Activated T-cell treated with anti-CD3 and anti-CD28 coated beads, Interleukin-2, amount 50 U/mL, for 24 hours (primary cell): ENCODE results near the gene ATP2A2.
"Not testable (repeated sequence)": the region's sequence is repeated elsewhere in the genome, so short reads cannot be mapped to it uniquely, and the experiment has no call there.

Experiments used
- DNase-seq: peaks from one replicate; pipeline ENCODE4 v3.0.0-alpha.2; 2020
- H3K27ac Mint-ChIP-seq: 2 replicates; pipeline ENCODE4 v1.8.0; 2020; ENCODE audit warnings: mild to moderate bottlenecking, mixed read lengths
- H3K27me3 Mint-ChIP-seq: 2 replicates; pipeline ENCODE4 v1.8.0; 2020; ENCODE audit warnings: mixed read lengths
- H3K36me3 Mint-ChIP-seq: 2 replicates; pipeline ENCODE4 v1.8.0; 2020; ENCODE audit warnings: low read depth, mixed read lengths
- H3K4me1 Mint-ChIP-seq: 2 replicates; pipeline ENCODE4 v1.8.0; 2020; ENCODE audit warnings: low read depth, mixed read lengths
- H3K4me3 Mint-ChIP-seq: 2 replicates; pipeline ENCODE4 v1.8.0; 2020; ENCODE audit warnings: mild to moderate bottlenecking, moderate library complexity, mixed read lengths
- H3K9me3 Mint-ChIP-seq: 2 replicates; pipeline ENCODE4 v1.8.0; 2020; ENCODE audit warnings: mixed read lengths

Gene ATP2A2

DNA sequence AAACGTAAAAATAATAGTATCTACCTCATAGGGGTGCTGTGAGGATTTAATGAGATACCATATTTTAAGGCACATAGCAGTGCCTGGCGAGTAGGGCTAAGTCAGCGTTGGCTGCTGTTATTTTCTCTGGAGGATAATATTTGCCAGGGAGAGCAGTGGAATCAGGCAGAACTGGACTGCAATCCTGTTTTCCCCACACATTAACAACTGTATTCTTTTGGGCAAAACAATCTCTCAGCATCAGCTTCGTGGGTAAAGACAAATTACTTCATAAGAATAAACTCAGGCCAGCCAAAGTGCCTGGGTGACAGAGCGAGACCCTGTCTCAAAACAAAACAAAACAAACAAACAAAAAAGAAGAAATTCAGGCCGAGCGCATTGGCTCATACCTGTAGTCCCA, 29.7 kb upstream of the ATP2A2 start:
- Mint-ChIP-seq H3K36me3 (no peaks in the 10 kb centered on the region), H3K27me3 (no peaks in the 10 kb centered on the region)
- DNase-seq: no peak

GRCh38 chr12:110252716-110253115, 28.3 kb upstream of the ATP2A2 start:
- Mint-ChIP-seq H3K9me3 (no peaks in the 10 kb centered on the region), H3K27me3 (no peaks in the 10 kb centered on the region), H3K4me1 (no peaks in the 10 kb centered on the region), H3K36me3 (no peaks in the 10 kb centered on the region), H3K27ac (no peak overlapping the region), H3K4me3 (no peak overlapping the region)
- no peak for DNase-seq

More for the DNA sequence above, 29.7 kb upstream of the ATP2A2 start:
- no peaks in the 10 kb centered on the region for H3K9me3 Mint-ChIP-seq
- H3K27ac Mint-ChIP-seq: no peak overlapping the region
- no peaks in the 10 kb centered on the region for H3K4me1 Mint-ChIP-seq
- no peak overlapping the region for H3K4me3 Mint-ChIP-seq

- Mint-ChIP-seq H3K4me3 (no peak overlapping the region), H3K36me3 (no peaks in the 10 kb centered on the region), H3K9me3 (no peaks in the 10 kb centered on the region), H3K27ac (no peak overlapping the region), H3K4me1 (no peaks in the 10 kb centered on the region), H3K27me3 (no peaks in the 10 kb centered on the region)
- DNase-seq: no peak
These were observed 27.9 kb upstream of the ATP2A2 start for GRCh38 chr12:110253176-110253575.

DNA sequence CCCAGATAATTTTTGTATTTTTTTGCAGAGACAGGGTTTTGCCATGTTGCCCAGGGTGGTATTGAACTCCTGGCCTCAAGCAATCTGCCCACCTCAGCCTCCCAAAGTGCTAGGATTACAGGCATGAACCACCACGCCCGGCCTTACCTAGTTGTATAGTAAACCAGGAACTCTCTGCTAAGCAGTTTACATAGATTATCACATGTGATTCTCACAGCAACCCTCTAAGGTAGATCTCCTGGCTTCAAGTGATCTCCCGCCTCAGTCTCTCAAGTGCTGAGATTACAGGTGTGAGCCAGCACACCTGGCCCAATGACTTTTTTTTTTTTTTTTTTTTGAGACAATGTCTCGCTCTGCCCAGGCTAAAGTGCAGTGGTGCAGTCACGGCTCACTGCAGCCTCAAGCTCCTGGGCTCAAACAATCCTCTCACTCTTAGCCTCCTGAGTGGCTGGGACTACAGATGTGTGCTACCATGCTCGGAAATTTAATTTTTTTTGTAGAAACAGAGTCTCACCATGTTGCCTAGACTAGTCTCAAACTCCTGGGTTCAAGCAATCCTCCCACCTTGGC, 26.0 kb upstream of the ATP2A2 start:
- H3K4me3 Mint-ChIP-seq: no peak overlapping the region
- H3K27ac Mint-ChIP-seq: no peak overlapping the region
- H3K36me3 Mint-ChIP-seq: no peaks in the 10 kb centered on the region
- DNase-seq: no peak
- no peaks in the 10 kb centered on the region for H3K4me1 Mint-ChIP-seq
- H3K9me3 Mint-ChIP-seq: no peaks in the 10 kb centered on the region
- H3K27me3 Mint-ChIP-seq: no peaks in the 10 kb centered on the region

GRCh38 chr12:110255890-110256456, 25.1 kb upstream of the ATP2A2 start:
- not testable (repeated sequence) for H3K4me3 Mint-ChIP-seq, H3K27ac Mint-ChIP-seq, H3K36me3 Mint-ChIP-seq, DNase-seq, H3K27me3 Mint-ChIP-seq, H3K4me1 Mint-ChIP-seq, H3K9me3 Mint-ChIP-seq

DNA sequence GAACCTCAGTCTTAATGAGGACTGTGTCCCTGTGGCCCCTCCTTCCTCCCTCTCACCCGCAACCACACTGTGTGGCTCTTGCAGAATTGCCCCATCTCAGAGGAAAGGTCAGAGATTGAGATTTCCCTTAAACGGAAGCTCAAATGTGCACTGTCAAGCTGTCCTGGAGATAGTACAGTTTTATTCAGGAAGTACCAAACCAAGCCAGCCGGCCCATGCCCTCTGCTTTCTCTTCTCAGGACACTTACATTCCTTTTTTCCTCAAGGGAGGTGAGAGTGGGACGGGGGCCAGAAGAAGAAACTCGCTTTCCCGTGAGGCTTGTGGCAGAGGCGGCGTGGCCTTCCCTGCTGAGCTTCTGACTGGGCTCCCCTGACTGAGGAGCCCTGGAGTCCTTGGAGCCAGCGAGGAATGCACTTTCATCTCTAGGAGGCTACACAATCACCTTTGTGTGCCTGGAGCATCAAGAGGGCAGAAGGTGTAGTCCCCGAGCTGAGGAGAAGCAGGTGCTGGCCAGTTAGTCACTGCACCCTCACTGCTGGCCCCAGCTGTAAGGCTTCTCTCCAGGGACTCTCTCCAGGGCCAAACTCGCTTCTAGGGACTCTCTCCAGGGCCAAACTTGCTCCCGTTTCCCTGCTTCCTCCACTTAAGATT, 24.1 kb upstream of the ATP2A2 start:
- no peaks in the 10 kb centered on the region for H3K4me1 Mint-ChIP-seq
- no peak for DNase-seq

DNA sequence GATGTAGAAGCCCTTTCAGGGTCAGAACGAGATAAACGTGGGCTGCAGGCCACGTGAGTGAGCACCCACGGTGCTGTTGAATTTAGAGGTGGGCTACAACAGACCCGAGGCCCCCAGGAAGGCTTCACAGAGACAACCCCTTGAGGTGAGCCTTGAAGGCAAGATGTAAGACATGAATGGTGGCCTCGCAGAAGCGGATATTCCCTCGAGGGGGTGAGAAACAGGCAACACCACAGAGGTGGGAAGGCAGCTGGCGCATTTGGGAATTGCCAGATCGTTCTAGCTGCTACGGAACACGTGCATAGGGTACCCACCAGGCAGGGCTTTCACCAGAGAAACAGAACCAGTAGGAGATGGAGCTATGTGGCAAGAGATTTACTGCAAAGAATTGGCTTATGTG, 22.6 kb upstream of the ATP2A2 start:
- H3K27ac Mint-ChIP-seq: no peak overlapping the region
- no peaks in the 10 kb centered on the region for H3K36me3 Mint-ChIP-seq
- H3K9me3 Mint-ChIP-seq: no peaks in the 10 kb centered on the region
- no peak for DNase-seq
- H3K4me3 Mint-ChIP-seq: no peak overlapping the region
- H3K27me3 Mint-ChIP-seq: no peaks in the 10 kb centered on the region
- H3K4me1 Mint-ChIP-seq: no peaks in the 10 kb centered on the region

More for the DNA sequence above, 24.1 kb upstream of the ATP2A2 start:
- no peak overlapping the region for H3K4me3 Mint-ChIP-seq
- H3K27me3 Mint-ChIP-seq: no peaks in the 10 kb centered on the region
- H3K9me3 Mint-ChIP-seq: no peaks in the 10 kb centered on the region
- no peak overlapping the region for H3K27ac Mint-ChIP-seq
- H3K36me3 Mint-ChIP-seq: no peaks in the 10 kb centered on the region

GRCh38 chr12:110262442-110263388, 18.3 kb upstream of the ATP2A2 start:
- no peak for DNase-seq
- Mint-ChIP-seq H3K9me3 (no peaks in the 10 kb centered on the region), H3K36me3 (no peaks in the 10 kb centered on the region), H3K4me1 (no peaks in the 10 kb centered on the region), H3K27me3 (no peaks in the 10 kb centered on the region), H3K4me3 (no peak overlapping the region), H3K27ac (no peak overlapping the region)

DNA sequence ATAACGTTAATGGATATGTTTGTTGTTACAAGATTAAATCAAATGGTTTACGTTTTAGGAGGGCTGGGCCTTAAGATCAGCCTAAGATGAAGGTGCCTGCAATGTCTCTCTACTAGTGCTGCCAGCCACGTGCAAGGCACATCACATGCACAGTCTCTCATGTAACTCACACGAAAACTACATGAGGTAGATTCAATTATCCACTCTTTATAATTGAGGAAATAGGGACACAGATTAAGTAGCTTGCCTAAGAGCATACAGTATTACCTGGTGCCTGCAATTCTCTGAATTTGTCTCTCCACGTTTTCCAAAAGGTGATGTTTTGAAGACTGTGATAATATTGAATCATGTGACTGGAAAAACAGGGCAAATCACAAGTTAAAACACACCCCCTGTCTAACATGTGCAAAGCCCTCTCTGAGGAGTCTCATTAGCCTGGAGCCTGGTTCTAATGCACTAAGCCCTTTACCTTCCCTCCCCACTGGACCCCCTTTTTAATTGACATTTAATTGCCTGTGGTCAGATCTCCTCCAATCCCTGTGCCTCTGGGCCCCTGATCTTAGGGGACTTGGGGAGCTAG, 14.6 kb upstream of the ATP2A2 start:
- Mint-ChIP-seq H3K27me3 (peaks cover 3% of the 10 kb centered on the region), H3K36me3 (no peaks in the 10 kb centered on the region), H3K27ac (no peak overlapping the region), H3K4me3 (no peak overlapping the region), H3K4me1 (no peaks in the 10 kb centered on the region), H3K9me3 (no peaks in the 10 kb centered on the region)
- DNase-seq: no peak

- no peaks in the 10 kb centered on the region for H3K9me3 Mint-ChIP-seq
- no peak overlapping the region for H3K4me3 Mint-ChIP-seq
- no peaks in the 10 kb centered on the region for H3K4me1 Mint-ChIP-seq
- no peak for DNase-seq
- no peak overlapping the region for H3K27ac Mint-ChIP-seq
- no peaks in the 10 kb centered on the region for H3K36me3 Mint-ChIP-seq
- H3K27me3 Mint-ChIP-seq: peaks cover 3% of the 10 kb centered on the region
These were observed 13.9 kb upstream of the ATP2A2 start for GRCh38 chr12:110266980-110267620.

DNA sequence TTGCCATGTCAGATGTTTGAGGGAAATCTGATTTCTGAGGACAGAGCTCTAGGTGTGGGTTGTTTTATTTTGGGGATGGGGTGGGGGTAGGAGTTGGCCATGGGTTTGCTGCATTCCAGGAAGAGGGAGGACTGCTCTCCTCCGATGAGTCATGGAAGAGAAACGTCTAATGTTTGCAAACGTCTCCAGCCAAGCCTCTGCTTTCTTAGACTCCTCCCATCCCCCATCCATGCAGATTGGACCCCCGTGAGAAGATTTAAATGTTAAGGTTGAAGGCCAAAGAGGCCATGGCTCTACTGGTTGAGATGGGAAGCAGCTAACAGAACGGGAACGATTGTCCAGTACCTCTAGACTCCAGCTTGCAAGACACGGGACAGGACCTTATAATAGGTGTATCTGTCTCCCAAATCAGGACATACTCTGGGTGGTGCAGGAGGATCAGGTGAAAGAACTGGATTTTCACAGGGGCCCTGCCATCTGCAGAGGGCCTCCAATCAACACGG, 11.4 kb upstream of the ATP2A2 start:
- Mint-ChIP-seq H3K4me3 (no peak overlapping the region), H3K4me1 (no peaks in the 10 kb centered on the region), H3K27ac (no peak overlapping the region), H3K27me3 (peaks cover 9% of the 10 kb centered on the region), H3K36me3 (no peaks in the 10 kb centered on the region), H3K9me3 (no peaks in the 10 kb centered on the region)
- DNase-seq: no peak

GRCh38 chr12:110270125-110270962, 10.7 kb upstream of the ATP2A2 start:
- peaks cover 9% of the 10 kb centered on the region for H3K27me3 Mint-ChIP-seq
- no peaks in the 10 kb centered on the region for H3K36me3 Mint-ChIP-seq
- H3K9me3 Mint-ChIP-seq: no peaks in the 10 kb centered on the region
- H3K4me3 Mint-ChIP-seq: no peak overlapping the region
- H3K27ac Mint-ChIP-seq: no peak overlapping the region
- no peak for DNase-seq
- no peaks in the 10 kb centered on the region for H3K4me1 Mint-ChIP-seq

DNA sequence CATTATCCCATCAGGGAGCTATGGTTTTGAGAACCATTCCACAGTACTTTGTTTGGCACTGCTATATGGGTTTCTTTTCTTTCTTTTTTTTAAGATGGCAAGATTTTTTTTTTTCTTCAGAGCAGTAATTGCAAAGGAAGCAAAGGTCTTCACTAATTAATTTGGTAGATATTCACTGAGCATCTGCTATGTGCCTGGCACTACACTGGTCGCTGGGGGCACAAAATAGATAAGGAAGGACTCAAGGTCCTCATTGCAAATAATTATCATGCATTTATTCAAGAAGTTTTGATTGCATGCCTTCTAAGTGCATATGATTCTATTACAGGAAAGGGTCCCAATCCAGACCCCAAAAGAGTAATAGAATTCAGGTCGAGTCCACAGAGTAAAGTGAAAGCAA, 10.0 kb upstream of the ATP2A2 start:
- no peaks in the 10 kb centered on the region for H3K36me3 Mint-ChIP-seq
- H3K27me3 Mint-ChIP-seq: peaks cover 9% of the 10 kb centered on the region
- H3K9me3 Mint-ChIP-seq: no peaks in the 10 kb centered on the region
- DNase-seq: no peak
- no peak overlapping the region for H3K27ac Mint-ChIP-seq
- H3K4me3 Mint-ChIP-seq: no peak overlapping the region
- H3K4me1 Mint-ChIP-seq: no peaks in the 10 kb centered on the region
